Stimulated activated CD4-positive, alpha-beta T cell treated with anti-CD3 and anti-CD28 coated beads, Interleukin-1b, Interleukin-23, amount 100 ng/mL, for 48 hours (primary cell): ENCODE measurements around the gene ARGLU1.

Experiments used
- DNase-seq: peaks from one replicate; pipeline ENCODE4 v3.0.0-alpha.2; 2020

ARGLU1 gene

GRCh38 chr13:106537521-106537920 is 30.4 kb downstream of the ARGLU1 start:
- DNase-seq, result no peak

GRCh38 chr13:106536244-106537034 is 31.5 kb downstream of the ARGLU1 start:
- DNase-seq, result peak; percentile 76

GRCh38 chr13:106535552-106536243 is 32.2 kb downstream of the ARGLU1 start, which contains the start of gene EFNB2:
Gene EFNB2, minus strand, starts transcription at chr13:106535662. Its CDS starts 698 bp downstream, at chr13:106534964.
- DNase-seq, result peak; percentile 85

GRCh38 chr13:106534639-106535551 is 33.0 kb downstream of the ARGLU1 start:
- no peak for DNase-seq

GRCh38 chr13:106533943-106534638 is 33.8 kb downstream of the ARGLU1 start:
- peak; percentile 11 for DNase-seq

GRCh38 chr13:106533101-106533942 is 34.6 kb downstream of the ARGLU1 start:
- DNase-seq, result no peak

- DNase-seq, result no peak
These were observed 35.6 kb downstream of the ARGLU1 start for GRCh38 chr13:106532111-106532929.

GRCh38 chr13:106530980-106531481 is 36.9 kb downstream of the ARGLU1 start:
- no peak for DNase-seq

- no peak for DNase-seq
These were observed 37.6 kb downstream of the ARGLU1 start for GRCh38 chr13:106530171-106530851.

- no peak for DNase-seq
These were observed 38.3 kb downstream of the ARGLU1 start for GRCh38 chr13:106529415-106530170.

- no peak for DNase-seq
These were observed 39.1 kb downstream of the ARGLU1 start for GRCh38 chr13:106528718-106529414.

GRCh38 chr13:106527826-106528225 is 40.1 kb downstream of the ARGLU1 start:
- DNase-seq, result no peak

- DNase-seq, result no peak
These were observed 40.5 kb downstream of the ARGLU1 start for GRCh38 chr13:106527445-106527801.

- no peak for DNase-seq
These were observed 41.0 kb downstream of the ARGLU1 start for GRCh38 chr13:106526738-106527444.

GRCh38 chr13:106525865-106526264 is 42.1 kb downstream of the ARGLU1 start:
- no peak for DNase-seq

GRCh38 chr13:106524108-106524507 is 43.8 kb downstream of the ARGLU1 start:
- no peak for DNase-seq

GRCh38 chr13:106523576-106523975 is 44.4 kb downstream of the ARGLU1 start:
- DNase-seq, result no peak
